Transverse colon (tissue), 4 donors: ENCODE measurements around the gene LPCAT1. TPM values are rescaled to one million over a fixed set of nuclear protein-coding genes. Genes with fewer than 3 reads are reported as not detected.

Experiments used
- DNase-seq: peaks from one replicate; pipeline ENCODE4 v3.0.0-alpha.2; 2019
- H3K27ac ChIP-seq, 4 donors: fragments of 200-600 bp; sonication (generic); 2 replicates each; pipeline ENCODE4 v1.5.1; 2016 to 2018; ENCODE audit warnings: inconsistent platforms in 4 of 4
- H3K27me3 ChIP-seq: fragments of 200-600 bp; sonication (generic); 2 replicates; pipeline ENCODE4 v1.5.1; 2017; ENCODE audit warnings: inconsistent platforms
- H3K36me3 ChIP-seq, 4 donors: fragments of 200-600 bp; sonication (generic); 2 replicates each; pipeline ENCODE4 v1.5.1; 2017 to 2019; ENCODE audit warnings: inconsistent platforms in 4 of 4
- H3K4me1 ChIP-seq, 4 donors: fragments of 200-600 bp; sonication (generic); 2 replicates each; pipeline ENCODE4 v1.5.1; 2017 to 2020; ENCODE audit warnings: inconsistent platforms in 4 of 4
- H3K4me3 ChIP-seq, 4 donors: fragments of 200-600 bp; sonication (generic); 1 replicate in 1 of 4; 2 replicates in 3 of 4; pipeline versions ENCODE4 v1.5.1 to v1.6.1; 2017 to 2019; ENCODE audit warnings: inconsistent platforms in 4 of 4
- H3K9me3 ChIP-seq, 2 donors: fragments of 200-600 bp; sonication (generic); 2 replicates each; pipeline ENCODE4 v1.5.1; 2017 to 2019; ENCODE audit warnings: inconsistent platforms in 2 of 2
- CTCF ChIP-seq, 5 experiments: fragments of 200-600 bp in 3 of 5; fragments of 450-650 bp in 2 of 5; sonication (generic) in 3 of 5; IDR thresholded peaks; 1 replicate in 2 of 5; 2 replicates in 3 of 5; pipeline ENCODE4 v1.5.1; 2016 to 2017; ENCODE audit warnings: antibody characterized with exemption in 5 of 5, inconsistent platforms in 3 of 5, mild to moderate bottlenecking in 2 of 5, moderate library complexity in 1 of 5
- EP300 ChIP-seq: sonication (generic); formaldehyde crosslinking; IDR thresholded peaks from one replicate; pipeline ENCODE4 v1.6.1; 2017; ENCODE audit warnings: antibody characterized with exemption, low read depth
- POLR2A ChIP-seq: fragments of 450-650 bp; IDR thresholded peaks from one replicate; pipeline ENCODE4 v1.6.1; 2016; ENCODE audit warnings: antibody characterized with exemption, mild to moderate bottlenecking, moderate library complexity
- POLR2AphosphoS5 ChIP-seq, 3 donors: sonication (generic); formaldehyde crosslinking; IDR thresholded peaks; one replicate each; pipeline ENCODE4 v1.6.1; 2016; ENCODE audit warnings: antibody characterized with exemption in 3 of 3
- WGBS, 2 donors: methylation state at CpG; one replicate each; pipeline ENCODE4 v1.1.5; 2018; ENCODE audit warnings: low coverage in 1 of 2; 5-methylcytosine and 5-hydroxymethylcytosine counted together
- in situ Hi-C, 4 donors: fragments of 200-750 bp; cut with MboI; loops; one replicate each; pipeline versions ENCODE4 v1.15.0 to v1.15.1; 2017; ENCODE audit warnings: low sequenced_read_pairs in 3 of 4, low pct_ligation_motif_present in 1 of 4, low pct_unique_long_range_greater_than_20kb in 1 of 4
- intact Hi-C: fragments of 100-400 bp; cut with DNase I; formaldehyde crosslinking; loops from one replicate; pipeline ENCODE4 v1.15.1; 2023; ENCODE audit warnings: low total_unique reads
- total RNA-seq, 4 donors: library from RNA; depleted of rRNA; stranded (reverse); fragments of >200 nt; gene quantifications; one replicate each; pipeline ENCODE4 v1.1.0, GENCODE V29; 2016

LPCAT1 gene
- total RNA-seq, 4 donors from 2014 or later: 10.0 to 50.5 (median 21.0) TPM

DNA sequence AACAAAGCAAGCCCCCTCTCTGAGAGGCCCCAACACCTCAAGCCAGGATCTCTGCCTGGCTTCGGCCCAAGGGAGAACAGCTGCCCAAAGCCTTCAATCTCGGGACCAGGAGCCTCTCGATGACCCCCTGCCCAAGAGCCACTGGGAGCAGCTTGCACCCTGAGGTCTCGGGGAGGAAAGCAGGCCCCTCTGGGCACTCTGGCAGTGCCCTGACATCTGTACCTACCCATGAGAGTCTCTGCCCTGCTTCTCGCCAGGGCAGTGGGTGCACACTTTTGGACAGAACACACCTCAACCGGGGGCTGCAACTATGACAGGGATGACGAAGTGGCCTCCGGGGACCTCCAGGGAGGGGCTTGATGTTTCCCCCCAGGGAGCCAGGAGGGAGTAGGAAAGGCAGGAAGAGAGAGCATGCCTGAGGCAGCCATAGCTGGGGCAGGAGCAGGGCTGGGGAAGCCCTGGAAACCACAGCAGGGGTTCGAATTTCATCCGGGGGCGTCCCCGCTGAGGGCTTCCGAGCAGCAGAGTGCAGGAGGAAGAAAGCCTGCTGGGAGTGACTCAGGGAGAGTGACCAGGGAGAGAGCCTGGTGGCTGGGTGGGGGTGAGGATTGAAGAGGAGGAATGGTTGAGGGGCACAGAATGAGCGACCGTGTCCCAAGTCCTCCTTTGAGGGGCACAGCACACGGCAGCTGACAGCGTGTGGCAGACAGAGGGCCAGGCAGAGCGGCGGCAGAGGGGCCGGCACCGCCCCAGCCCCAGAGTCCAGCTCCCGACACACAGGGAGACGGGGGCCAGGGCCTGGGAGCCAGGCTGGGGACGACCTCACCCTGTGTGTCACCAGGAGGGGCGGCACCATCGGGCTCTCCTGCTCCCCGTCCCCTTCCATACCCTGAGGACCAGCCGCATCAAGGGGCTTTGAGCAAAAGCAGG is 1.8 kb downstream of the LPCAT1 start:
- TF ChIP-seq POLR2A: no peak
- TF ChIP-seq EP300: no peak
- no peak for TF ChIP-seq POLR2AphosphoS5 (IDR thresholded peaks at IDR 0.05)
- TF ChIP-seq CTCF (IDR thresholded peaks at IDR 0.05): no peak
- H3K27ac ChIP-seq: no peak overlapping the region
- H3K9me3 ChIP-seq: no peaks in the 10 kb centered on the region
- DNase-seq: peak; percentile 7
- WGBS, 2 donors: 63 to 68% methylated on average over 9 to 28 of the region's 28 CpGs
- intact Hi-C loops: no loop called here
- no peaks in the 10 kb centered on the region for H3K36me3 ChIP-seq
- in situ Hi-C loops: no loop called here
- no peaks in the 10 kb centered on the region for H3K27me3 ChIP-seq
- peaks cover 9 to 29% (median 18%) of the 10 kb centered on the region in 4 donors for H3K4me1 ChIP-seq
- peak overlapping the region in 3 of 4 donors; percentile 10 to 99 (median 91) for H3K4me3 ChIP-seq

DNA sequence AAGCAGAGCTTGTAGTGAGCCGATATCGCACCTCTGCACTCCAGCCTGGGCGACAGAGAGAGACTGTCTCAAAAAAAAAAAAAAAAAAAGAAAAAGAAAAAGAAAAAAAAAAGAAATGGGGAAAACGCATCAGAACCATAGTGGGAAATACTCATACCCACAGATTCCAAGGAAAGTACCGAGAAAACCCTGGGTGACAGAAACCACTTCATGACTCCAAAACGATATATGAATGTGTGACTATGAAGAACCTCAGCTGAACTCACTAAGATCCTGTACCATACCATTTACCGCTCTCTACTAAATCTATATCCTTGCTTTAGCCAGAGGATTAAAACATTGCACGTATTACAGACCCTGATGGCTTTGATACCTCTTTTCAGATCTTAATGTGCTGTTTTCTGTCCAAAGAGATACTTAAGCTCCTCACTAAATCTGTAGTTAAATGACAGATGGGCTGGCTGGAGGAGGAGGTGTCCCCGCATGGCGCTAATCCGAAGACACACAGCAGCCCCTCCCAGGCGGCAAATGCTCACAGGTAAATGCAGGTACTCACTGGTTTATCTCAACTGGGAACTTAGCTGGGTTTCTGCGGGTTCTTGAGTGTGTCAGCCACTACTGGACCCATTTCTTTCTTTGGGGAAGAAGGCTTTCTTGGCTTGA is 2.8 kb downstream of the LPCAT1 start:
- peak; percentile 5 for DNase-seq
- no peak overlapping the region for H3K4me3 ChIP-seq
- intact Hi-C loops: no loop called here

GRCh38 chr5:1519631-1520210 is 4.0 kb downstream of the LPCAT1 start:
- no peak overlapping the region for H3K27ac ChIP-seq
- peaks cover 9 to 35% (median 16%) of the 10 kb centered on the region in 4 donors for H3K4me1 ChIP-seq
- peak; percentile 4 for DNase-seq
- WGBS, 2 donors: 86% methylated on average over 12 of the region's 12 CpGs; no CpG with 5 or more reads in 1 of the 2 donors
- H3K36me3 ChIP-seq: no peaks in the 10 kb centered on the region
- no peaks in the 10 kb centered on the region for H3K9me3 ChIP-seq
- no peaks in the 10 kb centered on the region for H3K27me3 ChIP-seq
- in situ Hi-C loops (no loop called here), intact Hi-C loops (no loop called here)
- TF ChIP-seq POLR2A (no peak), EP300 (no peak), CTCF (IDR thresholded peaks at IDR 0.05) (no peak), POLR2AphosphoS5 (IDR thresholded peaks at IDR 0.05) (no peak)
- no peak overlapping the region for H3K4me3 ChIP-seq

More for the DNA sequence above, 2.8 kb downstream of the LPCAT1 start:
- TF ChIP-seq POLR2A (no peak), EP300 (no peak), CTCF (IDR thresholded peaks at IDR 0.05) (no peak), POLR2AphosphoS5 (IDR thresholded peaks at IDR 0.05) (no peak)
- Histone ChIP-seq H3K36me3 (no peaks in the 10 kb centered on the region), H3K27me3 (no peaks in the 10 kb centered on the region), H3K27ac (no peak overlapping the region), H3K9me3 (no peaks in the 10 kb centered on the region), H3K4me1 (peaks cover 9 to 35% (median 18%) of the 10 kb centered on the region in 4 donors)
- in situ Hi-C loops: no loop called here
- 93% methylated on average over 8 to 13 of the region's 13 CpGs for WGBS, 2 donors

GRCh38 chr5:1517838-1518237 is 5.9 kb downstream of the LPCAT1 start:
- Histone ChIP-seq H3K27ac (no peak overlapping the region), H3K27me3 (no peaks in the 10 kb centered on the region), H3K36me3 (no peaks in the 10 kb centered on the region), H3K9me3 (no peaks in the 10 kb centered on the region), H3K4me1 (peaks cover 6 to 25% (median 9%) of the 10 kb centered on the region in 4 donors), H3K4me3 (no peak overlapping the region)
- peak; percentile 18 for DNase-seq
- TF ChIP-seq EP300 (no peak), POLR2AphosphoS5 (IDR thresholded peaks at IDR 0.05) (no peak), CTCF (IDR thresholded peaks at IDR 0.05) (no peak), POLR2A (no peak)
- in situ Hi-C loops: no loop called here
- intact Hi-C loops: no loop called here
- 87 to 90% methylated on average over 8 to 20 of the region's 20 CpGs for WGBS, 2 donors
